Activated naive CD4-positive, alpha-beta T cell treated with anti-CD3 and anti-CD28 coated beads, Interleukin-2, amount 10 ng/mL, durations not matched to agents 7 days and 5 days (primary cell): ENCODE measurements around the gene SLIT1.

Experiments used
- CTCF ChIA-PET: fragments of 350-600 bp; sonication (Branson Sonifier 250); formaldehyde crosslinking; loops from one replicate; lab custom pipeline; 2021; ENCODE audit warnings: antibody characterized with exemption; lab: Charles Lee
- DNase-seq: peaks from one replicate; pipeline ENCODE4 v3.0.0-alpha.2; 2020
- H3K27ac Mint-ChIP-seq: one replicate; pipeline ENCODE4 v1.8.0; 2021; ENCODE audit warnings: mild to moderate bottlenecking, moderate library complexity, mixed read lengths
- H3K27me3 Mint-ChIP-seq: one replicate; pipeline ENCODE4 v1.8.0; 2021; ENCODE audit warnings: mild to moderate bottlenecking, mixed read lengths
- H3K36me3 Mint-ChIP-seq: one replicate; pipeline ENCODE4 v1.8.0; 2021; ENCODE audit warnings: mixed read lengths
- H3K4me1 Mint-ChIP-seq: one replicate; pipeline ENCODE4 v1.8.0; 2021; ENCODE audit warnings: mixed read lengths
- H3K4me3 Mint-ChIP-seq: one replicate; pipeline ENCODE4 v1.8.0; 2021; ENCODE audit warnings: mild to moderate bottlenecking, moderate library complexity, mixed read lengths
- H3K9me3 Mint-ChIP-seq: one replicate; pipeline ENCODE4 v1.8.0; 2021; ENCODE audit warnings: mixed read lengths

The SLIT1 gene

DNA sequence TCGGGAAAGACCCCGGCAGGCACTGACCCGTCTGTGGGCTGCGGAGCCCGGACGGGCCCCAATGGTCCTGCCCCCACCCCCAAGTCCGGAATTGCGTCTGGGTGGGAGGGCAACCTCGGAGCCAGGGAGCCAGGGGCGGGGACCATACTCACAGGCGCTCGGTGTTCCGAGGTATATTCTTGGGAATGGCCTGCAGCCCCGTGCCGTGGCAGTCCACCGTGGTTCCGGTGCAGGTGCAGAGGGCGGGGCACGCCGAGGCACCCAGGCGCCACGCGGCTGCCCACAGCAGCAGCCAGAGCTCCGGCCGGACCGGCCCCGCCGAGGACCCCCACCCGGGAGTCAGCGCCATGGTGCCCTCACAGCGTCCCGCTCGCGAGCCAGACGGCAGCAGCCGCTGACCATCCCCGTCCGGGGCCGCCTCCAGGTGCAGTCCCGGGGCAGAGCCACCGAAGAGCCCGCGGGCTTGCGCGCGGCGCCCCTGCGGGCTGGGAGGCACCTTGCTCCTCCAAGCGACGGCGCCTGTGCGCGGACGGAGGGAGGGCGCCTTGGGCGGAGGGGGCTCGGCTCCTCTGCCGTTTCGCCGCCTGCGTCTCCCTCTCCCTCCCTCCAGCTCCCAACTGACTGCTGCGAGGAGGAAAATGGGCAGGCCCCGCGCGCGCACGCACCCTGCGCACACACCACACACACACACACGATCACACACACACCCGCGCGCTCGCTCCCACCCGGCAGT lies at the start of gene SLIT1:
Gene SLIT1 (minus strand): TSS at position 634 of the 733 bp plus-strand sequence. CDS start 285 bp downstream, at position 349.
- H3K9me3 Mint-ChIP-seq: no peaks in the 10 kb centered on the region
- peaks cover 9% of the 10 kb centered on the region for H3K27me3 Mint-ChIP-seq
- CTCF ChIA-PET: interaction anchor here (1.1 to 1.4 kb wide), 3 partner anchors 8 to 39 kb away, joined by 4 read pairs; no protein-coding TSS in a partner anchor
- DNase-seq: no peak
- peaks cover 9% of the 10 kb centered on the region for H3K4me1 Mint-ChIP-seq
- no peak within 1 kb of the TSS for H3K27ac Mint-ChIP-seq
- no peak within 1 kb of the TSS for H3K4me3 Mint-ChIP-seq
- no peaks in the 10 kb centered on the region for H3K36me3 Mint-ChIP-seq

DNA sequence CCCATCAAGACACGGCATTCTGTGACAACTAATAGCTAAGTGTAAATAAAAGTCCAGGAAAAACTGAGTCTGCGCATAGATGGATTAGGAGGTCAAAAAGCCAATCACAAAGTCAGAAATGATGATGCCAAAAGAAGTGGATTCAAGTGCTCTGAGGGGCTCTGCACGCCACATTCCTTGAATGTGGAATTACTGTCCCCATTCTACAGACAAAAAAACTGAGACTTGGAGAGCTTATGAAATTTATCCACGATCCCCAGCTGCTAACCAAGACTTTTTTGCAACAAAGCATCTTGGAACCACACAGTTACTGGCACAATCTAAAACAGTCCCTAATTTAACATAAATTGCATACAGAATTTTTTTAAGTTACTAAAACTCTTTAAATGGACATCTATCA lies 49.6 kb upstream of the SLIT1 start:
- CTCF ChIA-PET: interaction anchor here (0.6 to 2.8 kb wide), 11 partner anchors 9 to 198 kb away, joined by 3 to 22 read pairs (median 4); partner anchors contain the start of gene FRAT2
- Mint-ChIP-seq H3K27ac (no peak overlapping the region), H3K27me3 (no peaks in the 10 kb centered on the region), H3K4me1 (peaks cover 6% of the 10 kb centered on the region), H3K4me3 (no peak overlapping the region), H3K36me3 (peaks cover 25% of the 10 kb centered on the region), H3K9me3 (no peaks in the 10 kb centered on the region)
- no peak for DNase-seq

DNA sequence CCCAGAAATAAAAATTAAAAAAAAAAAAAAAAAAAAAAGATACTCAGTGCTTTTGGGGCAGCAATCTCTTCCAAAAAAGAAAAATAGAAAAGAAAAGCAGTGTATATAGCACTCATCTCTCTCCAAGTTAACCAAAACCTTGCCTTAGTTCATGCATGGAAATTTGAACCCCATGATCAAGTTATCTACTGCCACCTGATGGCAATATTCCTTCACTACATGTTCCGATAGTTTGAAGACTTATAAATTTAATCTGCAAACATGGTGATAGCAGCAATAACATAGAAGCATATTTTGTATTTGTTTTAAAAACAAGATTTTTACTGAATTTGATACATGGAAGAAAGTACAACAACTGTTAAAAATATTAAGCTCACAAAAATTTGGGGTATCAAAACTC lies 48.6 kb upstream of the SLIT1 start:
- no peaks in the 10 kb centered on the region for H3K9me3 Mint-ChIP-seq
- peaks cover 8% of the 10 kb centered on the region for H3K4me1 Mint-ChIP-seq
- H3K36me3 Mint-ChIP-seq: peaks cover 34% of the 10 kb centered on the region
- H3K27me3 Mint-ChIP-seq: no peaks in the 10 kb centered on the region
- no peak overlapping the region for H3K4me3 Mint-ChIP-seq
- DNase-seq: no peak
- CTCF ChIA-PET: interaction anchor here (0.7 to 2.8 kb wide), 10 partner anchors 9 to 197 kb away, joined by 3 to 22 read pairs (median 4); partner anchors contain the start of gene FRAT2
- H3K27ac Mint-ChIP-seq: no peak overlapping the region

DNA sequence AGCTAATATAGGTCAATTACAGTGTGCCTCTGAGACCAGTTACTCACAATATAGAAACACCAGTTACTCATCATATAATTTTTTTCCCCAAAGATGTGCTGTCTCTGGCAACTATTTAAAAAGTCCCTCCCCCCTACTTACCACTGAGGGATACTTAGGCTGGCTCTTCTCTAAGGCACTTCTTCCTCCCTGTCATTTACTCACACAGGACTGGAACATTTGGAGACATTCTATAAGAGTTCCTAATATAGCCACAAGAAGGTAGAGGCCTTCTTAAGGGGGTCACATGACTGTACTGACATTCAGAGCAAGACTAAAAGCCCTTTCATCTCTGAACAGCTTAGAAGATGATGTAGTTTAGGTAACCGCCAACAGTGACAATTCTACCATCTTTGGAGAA lies 44.4 kb upstream of the SLIT1 start:
- Mint-ChIP-seq H3K27ac (no peak overlapping the region), H3K27me3 (no peaks in the 10 kb centered on the region), H3K36me3 (peaks cover 62% of the 10 kb centered on the region), H3K4me1 (peaks cover 8% of the 10 kb centered on the region), H3K9me3 (no peaks in the 10 kb centered on the region), H3K4me3 (no peak overlapping the region)
- DNase-seq: no peak
- CTCF ChIA-PET: interaction anchor here (1.6 kb wide), 1 partner anchor 20 kb away, joined by 3 read pairs; no protein-coding TSS in a partner anchor

DNA sequence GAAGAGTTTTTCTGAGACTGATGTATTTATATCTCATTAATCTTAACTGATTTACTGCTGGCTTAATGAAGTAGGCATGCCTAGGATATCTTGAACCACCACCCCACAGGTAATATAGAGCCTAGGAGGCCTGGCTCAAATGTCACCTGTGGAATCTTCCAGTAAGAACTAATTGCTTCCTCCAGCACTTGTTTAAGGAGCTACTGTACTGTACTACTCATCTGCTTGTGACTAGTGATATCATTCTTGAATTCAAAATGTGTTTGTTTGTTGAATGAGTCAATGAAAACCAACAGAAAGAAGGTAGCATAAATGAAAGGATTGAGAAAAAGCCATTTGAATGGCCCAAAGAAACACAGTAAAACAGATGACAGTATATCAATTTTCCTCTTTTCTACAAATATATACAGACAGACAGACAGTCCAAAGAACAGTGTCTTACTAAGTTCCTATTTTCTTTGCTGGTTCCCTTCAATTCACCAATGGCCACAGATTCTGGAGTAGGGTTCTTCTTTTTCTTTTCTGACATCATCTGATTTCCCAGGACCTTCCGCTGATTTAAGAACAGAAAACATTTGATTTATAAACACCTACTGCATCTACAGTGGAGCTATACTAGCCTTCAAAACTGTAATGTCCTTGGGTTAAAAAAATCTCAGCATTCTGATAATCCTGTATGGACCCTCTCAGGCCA lies 43.7 kb upstream of the SLIT1 start:
- CTCF ChIA-PET: no interaction called here
- H3K4me1 Mint-ChIP-seq: peaks cover 8% of the 10 kb centered on the region
- no peak overlapping the region for H3K27ac Mint-ChIP-seq
- DNase-seq: no peak
- H3K9me3 Mint-ChIP-seq: no peaks in the 10 kb centered on the region
- H3K36me3 Mint-ChIP-seq: peaks cover 62% of the 10 kb centered on the region
- no peak overlapping the region for H3K4me3 Mint-ChIP-seq
- H3K27me3 Mint-ChIP-seq: no peaks in the 10 kb centered on the region

DNA sequence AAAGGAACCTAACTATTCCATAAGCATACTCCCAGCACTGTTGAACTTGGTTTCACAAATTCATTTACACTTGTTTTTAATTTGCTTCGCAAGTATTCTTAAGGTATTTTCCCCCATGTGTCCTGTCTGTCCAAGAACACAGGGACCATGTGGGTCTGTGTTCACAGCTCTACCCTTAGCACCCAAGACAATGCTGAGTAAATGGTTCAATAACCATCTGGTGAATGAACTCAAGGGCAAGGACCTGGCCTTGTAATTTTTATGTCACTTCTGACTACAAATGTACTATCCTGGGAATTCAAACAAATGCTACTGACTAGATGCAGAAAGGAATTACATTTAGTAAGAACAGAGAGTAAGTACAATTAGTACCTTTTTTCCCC lies 43.0 kb upstream of the SLIT1 start:
- peaks cover 61% of the 10 kb centered on the region for H3K36me3 Mint-ChIP-seq
- CTCF ChIA-PET: interaction anchor here (0.8 to 1.4 kb wide), 2 partner anchors 18 to 147 kb away, joined by 3 read pairs; no protein-coding TSS in a partner anchor
- H3K9me3 Mint-ChIP-seq: no peaks in the 10 kb centered on the region

DNA sequence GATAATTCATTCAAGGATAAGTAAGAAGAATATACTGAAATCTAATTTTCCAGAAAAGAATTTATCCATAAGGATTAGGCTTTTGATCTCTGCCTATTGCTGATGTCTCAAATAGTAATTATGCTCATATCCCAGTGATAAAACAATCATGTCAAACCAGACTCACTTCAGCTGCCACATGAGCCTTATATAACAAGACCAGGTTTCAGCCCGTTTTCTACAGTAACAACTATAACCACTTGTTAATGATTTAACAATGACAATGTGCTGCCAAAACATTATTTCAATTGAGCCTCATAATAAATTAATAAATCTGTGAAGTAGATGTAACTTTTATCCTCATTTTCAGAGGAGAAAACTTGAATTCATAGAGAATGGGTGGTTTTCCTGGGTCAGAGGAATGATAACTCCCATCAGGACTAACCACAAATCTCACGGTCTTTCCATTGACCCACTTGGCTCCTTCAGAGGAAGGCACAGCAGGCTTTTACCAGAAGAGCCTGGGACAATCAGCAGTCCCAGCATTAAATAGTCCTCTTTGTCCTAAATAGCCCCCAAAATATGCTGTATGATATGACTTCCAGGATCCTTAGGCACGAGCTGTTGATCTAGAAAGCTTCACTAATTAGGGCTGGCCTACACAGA lies 42.5 kb upstream of the SLIT1 start:
- Mint-ChIP-seq H3K27me3 (no peaks in the 10 kb centered on the region), H3K4me1 (peaks cover 8% of the 10 kb centered on the region), H3K36me3 (peaks cover 63% of the 10 kb centered on the region), H3K4me3 (no peak overlapping the region), H3K9me3 (no peaks in the 10 kb centered on the region), H3K27ac (no peak overlapping the region)
- CTCF ChIA-PET: interaction anchor here (0.8 to 1.4 kb wide), 2 partner anchors 17 to 147 kb away, joined by 3 read pairs; no protein-coding TSS in a partner anchor
- no peak for DNase-seq

More for the DNA sequence above, 43.0 kb upstream of the SLIT1 start:
- H3K27ac Mint-ChIP-seq: no peak overlapping the region
- H3K4me1 Mint-ChIP-seq: peaks cover 8% of the 10 kb centered on the region
- no peaks in the 10 kb centered on the region for H3K27me3 Mint-ChIP-seq
- no peak overlapping the region for H3K4me3 Mint-ChIP-seq
- no peak for DNase-seq

DNA sequence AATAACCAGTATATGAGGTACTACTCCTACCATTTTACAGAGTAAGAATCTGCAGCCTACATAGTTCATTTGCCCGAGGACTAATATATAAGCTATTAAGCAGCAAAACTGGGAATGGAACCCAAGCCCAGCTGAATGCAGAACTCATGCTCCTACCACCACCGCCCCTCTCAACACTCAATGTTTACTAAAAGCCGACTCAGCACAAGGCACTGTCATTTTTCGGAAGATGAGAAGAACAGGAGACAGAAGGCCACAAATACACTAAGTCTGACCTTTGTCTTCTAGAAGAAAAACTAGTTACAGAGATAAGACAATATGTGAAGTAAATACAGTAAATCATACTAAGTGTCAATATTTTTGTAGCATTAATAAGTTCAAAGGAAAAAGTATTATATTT lies 40.6 kb upstream of the SLIT1 start:
- peaks cover 6% of the 10 kb centered on the region for H3K4me1 Mint-ChIP-seq
- H3K4me3 Mint-ChIP-seq: no peak overlapping the region
- no peak for DNase-seq
- H3K27me3 Mint-ChIP-seq: no peaks in the 10 kb centered on the region
- H3K9me3 Mint-ChIP-seq: no peaks in the 10 kb centered on the region
- CTCF ChIA-PET: interaction anchor here (0.5 kb wide), 1 partner anchor 25 kb away, joined by 4 read pairs; no protein-coding TSS in a partner anchor
- H3K27ac Mint-ChIP-seq: no peak overlapping the region
- H3K36me3 Mint-ChIP-seq: peaks cover 63% of the 10 kb centered on the region

DNA sequence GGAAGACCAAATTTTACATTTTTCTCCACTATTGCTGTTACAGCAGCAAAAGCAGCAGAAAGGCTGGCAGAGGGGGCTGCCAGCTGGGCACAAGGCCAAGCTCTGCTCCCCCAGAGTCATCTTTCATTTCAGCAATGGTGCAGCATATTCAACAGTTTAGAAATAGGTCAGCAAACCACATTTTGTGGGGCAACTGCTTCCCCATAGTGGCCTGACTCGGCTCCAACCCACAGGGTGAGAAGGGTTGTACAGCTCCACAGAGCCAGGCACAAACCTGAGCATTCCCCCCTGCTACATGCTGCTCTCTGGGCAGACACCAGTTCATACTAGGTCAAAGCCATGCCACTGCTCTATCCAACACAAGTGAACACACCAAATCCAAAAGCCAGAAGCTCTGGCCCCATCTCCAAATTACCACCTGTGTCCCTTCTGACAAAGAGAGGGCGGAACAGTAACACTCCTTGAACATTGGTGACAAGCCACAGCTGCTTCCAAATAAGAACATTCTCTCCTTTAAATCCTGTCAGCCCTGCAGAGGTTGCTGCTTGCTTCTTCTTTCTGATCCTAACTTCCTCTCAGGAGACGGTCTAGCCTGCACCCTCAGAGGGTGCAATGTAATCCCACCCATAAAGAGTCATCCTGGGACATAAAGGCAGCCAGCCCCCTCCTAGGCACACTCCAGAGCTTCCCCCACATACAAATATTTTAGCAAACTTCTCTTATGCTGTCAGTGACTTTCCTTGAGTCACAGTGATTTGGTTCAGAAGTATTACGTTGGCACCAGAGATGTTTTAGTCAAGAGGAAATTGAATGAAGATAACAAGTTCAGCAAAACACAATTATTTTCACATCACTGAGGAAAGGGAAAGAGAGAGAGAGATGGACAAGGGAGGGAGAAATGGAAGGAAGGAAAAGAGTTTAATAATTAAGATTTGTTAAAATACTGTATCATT lies 39.0 kb upstream of the SLIT1 start:
- H3K36me3 Mint-ChIP-seq: peaks cover 64% of the 10 kb centered on the region
- H3K4me3 Mint-ChIP-seq: no peak overlapping the region
- CTCF ChIA-PET: interaction anchor here (1.3 to 2.8 kb wide), 4 partner anchors 10 to 188 kb away, joined by 4 to 15 read pairs (median 6); partner anchors contain the start of gene SLIT1
- no peaks in the 10 kb centered on the region for H3K9me3 Mint-ChIP-seq
- peaks cover 6% of the 10 kb centered on the region for H3K4me1 Mint-ChIP-seq
- no peak for DNase-seq
- no peak overlapping the region for H3K27ac Mint-ChIP-seq
- H3K27me3 Mint-ChIP-seq: no peaks in the 10 kb centered on the region

DNA sequence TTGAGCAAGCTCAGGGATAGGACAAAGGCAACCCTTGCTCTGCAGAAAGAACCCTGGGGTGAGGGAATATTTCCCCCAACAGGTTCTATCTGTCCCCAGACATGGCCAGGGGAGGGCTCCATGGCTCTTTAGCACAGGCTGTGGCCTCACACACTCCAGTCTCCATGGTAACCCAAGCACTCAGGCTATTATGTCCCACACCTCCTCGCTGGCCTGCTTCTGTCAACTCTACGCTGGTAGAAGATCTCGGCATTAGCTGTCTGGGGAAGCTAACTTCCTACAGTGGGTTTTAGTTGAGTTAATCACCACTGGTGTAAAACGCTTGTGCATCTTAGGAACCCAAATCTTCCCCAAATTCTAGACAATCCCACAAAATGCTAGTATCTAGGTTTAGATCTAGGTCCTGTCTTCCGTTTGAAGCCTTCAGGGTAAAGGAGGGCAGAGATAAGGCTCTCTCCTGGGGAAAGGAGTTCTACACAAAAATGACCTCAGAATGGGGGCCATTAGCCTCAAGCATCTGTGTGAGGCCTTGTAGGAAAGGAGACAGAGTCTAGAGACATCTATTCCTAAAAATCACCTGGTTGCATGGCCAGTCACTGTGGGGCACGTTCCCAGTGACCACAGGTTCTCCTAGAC lies 36.7 kb upstream of the SLIT1 start:
- peaks cover 49% of the 10 kb centered on the region for H3K36me3 Mint-ChIP-seq
- no peaks in the 10 kb centered on the region for H3K9me3 Mint-ChIP-seq
- H3K27ac Mint-ChIP-seq: no peak overlapping the region
- CTCF ChIA-PET: interaction anchor here (1.4 kb wide), 1 partner anchor 150 kb away, joined by 3 read pairs; no protein-coding TSS in a partner anchor
- no peak overlapping the region for H3K4me3 Mint-ChIP-seq
- peaks cover 25% of the 10 kb centered on the region for H3K4me1 Mint-ChIP-seq
- no peaks in the 10 kb centered on the region for H3K27me3 Mint-ChIP-seq
- no peak for DNase-seq

DNA sequence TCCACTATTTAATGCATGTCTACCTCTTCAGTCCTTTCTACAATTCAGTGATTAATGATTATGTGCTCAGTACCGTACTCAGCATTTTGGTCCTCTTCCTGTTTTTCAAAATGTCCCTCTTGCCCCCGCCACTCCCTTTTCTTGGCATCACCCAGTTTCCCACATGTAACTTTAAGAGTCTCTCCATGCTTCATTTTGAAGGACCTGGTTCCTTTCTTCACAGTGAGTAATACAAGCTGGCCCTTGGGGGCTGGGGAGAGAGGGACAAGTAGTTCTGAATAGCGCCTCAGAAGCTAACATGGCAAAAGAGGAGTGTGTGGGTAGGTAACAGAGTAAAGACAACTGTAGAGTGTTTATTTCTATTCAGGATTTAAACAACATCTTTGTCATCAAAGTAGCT lies 34.6 kb upstream of the SLIT1 start:
- no peak overlapping the region for H3K4me3 Mint-ChIP-seq
- no peaks in the 10 kb centered on the region for H3K27me3 Mint-ChIP-seq
- CTCF ChIA-PET: no interaction called here
- peaks cover 30% of the 10 kb centered on the region for H3K4me1 Mint-ChIP-seq
- H3K9me3 Mint-ChIP-seq: no peaks in the 10 kb centered on the region
- H3K27ac Mint-ChIP-seq: no peak overlapping the region
- no peak for DNase-seq
- peaks cover 35% of the 10 kb centered on the region for H3K36me3 Mint-ChIP-seq

DNA sequence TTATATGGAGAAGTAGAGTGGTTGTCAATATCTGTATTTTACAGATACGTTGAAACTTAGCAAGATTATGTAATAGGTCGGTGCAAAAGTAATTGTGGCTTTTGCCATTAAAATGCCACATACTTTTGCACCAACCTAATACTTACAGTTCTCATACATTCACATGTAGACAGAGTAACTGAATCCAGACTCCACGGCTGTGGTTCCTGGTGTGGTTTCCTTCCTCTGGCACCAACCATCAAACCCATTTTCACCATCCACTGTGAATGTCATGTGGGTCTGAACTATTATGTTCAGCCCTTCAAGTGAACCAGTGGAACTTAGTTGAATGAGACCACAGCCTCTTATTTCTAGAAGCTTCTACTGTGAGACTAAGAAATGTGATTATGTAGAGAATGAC lies 31.5 kb upstream of the SLIT1 start:
- peak overlapping the region; percentile 52 for H3K27ac Mint-ChIP-seq
- peaks cover 30% of the 10 kb centered on the region for H3K4me1 Mint-ChIP-seq
- CTCF ChIA-PET: interaction anchor here (1.2 to 3.1 kb wide), 7 partner anchors 9 to 180 kb away, joined by 3 to 10 read pairs (median 6); no protein-coding TSS in a partner anchor
- no peak for DNase-seq
- no peak overlapping the region for H3K4me3 Mint-ChIP-seq
- peaks cover 16% of the 10 kb centered on the region for H3K36me3 Mint-ChIP-seq
- no peaks in the 10 kb centered on the region for H3K9me3 Mint-ChIP-seq
- no peaks in the 10 kb centered on the region for H3K27me3 Mint-ChIP-seq
